ENCODE measurements around the gene CACNA1H.

The CACNA1H gene

DNA sequence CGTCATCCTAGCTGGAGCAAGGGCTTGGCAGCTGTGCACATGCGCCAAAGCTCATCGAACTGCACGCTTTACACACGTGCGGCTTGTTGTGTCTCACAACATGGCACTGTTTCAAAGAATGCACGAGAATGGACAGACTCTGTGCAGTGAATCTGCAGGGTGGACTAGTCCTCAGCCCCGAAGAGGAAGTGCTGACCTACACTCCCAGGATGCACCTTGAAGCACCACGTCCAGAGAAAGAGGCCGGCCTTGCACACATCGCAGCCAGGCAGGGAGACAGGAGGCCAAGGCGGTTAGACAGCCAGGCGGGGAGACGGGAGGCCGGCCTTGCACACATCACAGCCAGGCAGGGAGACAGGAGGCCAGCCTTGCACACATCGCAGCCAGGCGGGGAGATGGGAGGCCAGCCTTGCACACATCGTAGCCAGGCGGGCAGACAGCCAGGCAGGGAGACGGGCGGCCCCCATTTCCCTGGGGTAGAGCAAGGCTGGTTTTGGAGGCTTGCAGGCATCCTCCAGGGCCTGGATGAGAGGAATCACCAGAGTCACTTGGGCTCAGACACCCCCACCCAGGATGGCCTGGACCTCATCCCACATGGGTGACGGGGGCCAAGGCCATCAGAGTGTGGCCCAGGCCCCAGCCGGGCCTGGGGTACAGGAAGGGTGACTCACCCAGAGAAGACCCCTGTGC, 9.0 kb upstream of the CACNA1H start:
- no peak for DNase-seq (ENCODE audit: low read depth)

DNA sequence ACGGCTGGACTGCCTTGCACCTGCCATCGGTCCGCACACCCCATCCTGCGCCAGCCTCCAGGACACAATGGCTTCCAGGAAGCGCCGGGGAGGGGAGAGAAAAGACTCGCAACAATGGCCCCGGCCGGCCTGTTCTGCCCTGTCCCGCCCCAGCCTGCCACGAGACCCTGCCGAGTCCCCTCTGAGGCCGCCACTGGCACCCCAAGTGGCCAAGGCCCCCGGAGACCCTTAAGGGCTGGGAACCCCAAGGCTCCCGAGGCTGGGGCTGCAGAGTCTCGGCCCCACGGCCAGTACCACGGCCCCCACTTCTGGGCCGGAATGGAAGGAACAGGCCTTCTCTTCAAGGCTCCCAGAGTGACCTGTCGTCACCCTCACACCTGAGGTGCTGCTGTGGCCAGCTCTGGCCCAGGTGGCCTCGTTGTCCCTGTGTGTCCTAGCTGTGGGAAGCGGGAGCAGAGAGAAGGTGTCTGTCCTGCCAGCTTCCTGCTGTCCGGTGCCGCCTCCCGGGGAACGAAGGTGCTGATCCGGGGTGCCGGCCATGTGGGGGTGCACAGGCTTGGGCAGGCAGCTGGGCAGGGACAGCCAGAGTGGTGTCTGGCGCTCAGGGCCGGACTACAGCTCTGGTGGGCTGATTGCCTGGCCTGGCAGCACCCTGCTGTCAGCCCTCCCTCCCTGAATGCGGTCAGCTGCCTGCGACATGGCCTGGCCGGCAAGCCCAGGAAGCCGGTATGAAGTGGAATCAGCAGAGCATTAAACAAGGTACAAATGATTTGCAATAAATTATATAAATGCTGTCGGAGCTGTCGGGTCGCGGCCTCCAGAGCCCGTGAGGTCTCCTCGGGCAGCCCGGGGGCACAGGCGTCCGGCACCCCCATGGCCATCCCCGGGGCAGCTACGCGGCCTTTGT, 8.2 kb upstream of the CACNA1H start:
- DNase-seq (ENCODE audit: low read depth): no peak

DNA sequence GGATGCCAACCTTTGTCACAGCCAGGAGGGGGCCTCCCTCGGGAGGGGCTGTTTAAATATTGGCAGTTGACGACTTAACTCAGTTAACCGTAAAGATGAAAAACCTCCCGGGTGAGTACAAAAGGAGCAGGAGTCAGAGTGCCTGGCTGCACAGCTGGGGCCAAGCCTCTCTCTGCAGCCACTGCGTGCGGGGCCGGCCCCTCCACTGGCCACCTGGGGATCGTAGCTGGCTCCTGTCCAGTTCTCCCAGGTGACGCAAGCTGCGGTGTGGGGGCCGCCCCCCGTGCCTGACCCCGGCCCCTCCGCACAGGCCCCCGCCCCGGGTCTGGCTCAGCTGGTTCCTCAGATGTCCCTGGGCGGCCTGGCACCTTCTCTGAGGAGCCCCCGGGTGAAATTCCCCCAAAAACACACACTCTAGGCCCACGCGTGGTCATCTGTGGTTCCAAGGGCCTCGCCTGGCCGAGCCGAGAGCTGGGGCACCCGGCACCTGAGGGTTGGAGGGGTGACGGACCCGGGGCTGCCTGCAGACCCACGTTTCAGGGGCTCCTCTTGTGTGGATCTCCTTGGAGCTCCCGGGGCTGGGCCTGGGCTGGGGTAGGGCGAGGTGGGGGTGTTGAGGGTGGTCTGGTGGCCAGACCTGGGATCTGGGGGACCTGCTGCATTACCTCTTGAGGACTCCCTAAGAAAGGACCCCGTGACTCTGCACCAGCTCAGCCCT, 7.4 kb upstream of the CACNA1H start:
- no peak for DNase-seq (ENCODE audit: low read depth)

DNA sequence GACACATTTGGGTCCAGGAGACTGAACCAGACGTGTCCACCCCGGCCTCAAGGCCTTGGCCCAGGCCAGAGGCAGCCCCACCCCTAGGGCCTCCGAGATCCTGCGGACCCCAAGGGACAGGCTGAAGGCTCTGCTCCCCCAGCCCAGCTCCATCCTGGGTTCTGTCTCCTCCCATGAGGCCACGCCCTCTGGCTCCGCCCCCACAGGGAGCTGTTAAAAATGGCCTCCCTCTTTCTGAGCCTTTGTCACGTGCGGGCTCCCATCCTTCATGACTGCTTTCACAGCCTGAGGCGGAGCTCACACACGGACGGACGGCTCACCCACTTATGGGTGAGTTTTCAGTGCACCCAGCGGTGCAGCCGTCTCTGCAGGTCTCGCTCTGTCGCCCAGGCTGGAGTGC, 6.5 kb upstream of the CACNA1H start:
- no peak for DNase-seq (ENCODE audit: low read depth)

DNA sequence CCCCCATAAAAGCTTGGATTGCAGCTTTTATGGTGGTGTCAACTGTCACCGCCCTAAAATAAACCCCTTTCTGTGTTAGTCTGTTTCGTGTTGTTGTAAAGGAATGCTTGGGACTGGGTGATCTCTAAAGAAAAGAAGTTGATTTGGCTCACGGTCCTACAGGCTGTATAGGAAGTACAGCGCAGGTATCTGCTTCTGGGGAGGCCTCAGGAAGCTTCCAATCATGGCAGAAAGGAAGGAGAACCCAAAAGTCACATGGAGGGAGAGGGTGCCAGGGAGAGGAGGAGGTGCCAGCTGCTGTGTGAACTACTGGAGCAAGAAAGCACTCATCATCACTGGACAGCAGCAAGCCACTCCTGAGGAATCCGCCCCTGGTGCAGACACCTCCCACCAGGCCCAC, 5.9 kb upstream of the CACNA1H start:
- DNase-seq (ENCODE audit: low read depth): no peak

DNA sequence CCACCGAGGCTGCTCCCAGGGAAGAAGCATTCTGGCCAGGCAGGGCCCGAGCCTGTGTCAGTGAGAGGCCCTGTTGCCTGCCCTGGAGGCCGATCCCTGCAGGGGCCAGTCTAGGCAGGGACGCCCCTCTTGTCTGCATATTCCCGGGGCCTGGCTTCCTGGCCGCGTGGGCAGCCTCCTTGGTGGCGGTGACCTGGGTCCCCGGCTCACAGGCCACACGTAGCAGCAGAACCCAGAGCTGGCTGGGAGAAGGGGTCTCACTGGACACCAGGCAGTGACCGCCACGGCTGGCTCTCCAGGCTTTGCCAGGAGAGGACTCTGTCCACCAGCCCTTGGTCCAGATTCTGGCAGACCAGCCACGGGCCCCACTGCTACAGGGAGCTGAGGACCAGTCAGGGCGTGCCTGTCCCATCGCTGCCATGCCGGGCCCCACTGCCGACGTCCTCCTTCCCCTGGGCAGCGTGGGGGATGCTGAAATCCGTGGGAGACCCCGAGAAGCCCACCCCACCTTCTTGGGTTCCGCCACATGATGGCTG, 3.7 kb upstream of the CACNA1H start:
- no peak for DNase-seq (ENCODE audit: low read depth)

- DNase-seq (ENCODE audit: low read depth): peak; percentile 42
These were observed 2.4 kb upstream of the CACNA1H start for GRCh38 chr16:1150511-1150982.

GRCh38 chr16:1151424-1152122, 1.3 kb upstream of the CACNA1H start:
- no peak for DNase-seq (ENCODE audit: low read depth)

GRCh38 chr16:1152123-1152638, 725 bp upstream of the CACNA1H start:
- peak; percentile 36 for DNase-seq (ENCODE audit: low read depth)

- no peak for DNase-seq (ENCODE audit: low read depth)
These were observed 714 bp downstream of the CACNA1H start for GRCh38 chr16:1153480-1154160.

DNA sequence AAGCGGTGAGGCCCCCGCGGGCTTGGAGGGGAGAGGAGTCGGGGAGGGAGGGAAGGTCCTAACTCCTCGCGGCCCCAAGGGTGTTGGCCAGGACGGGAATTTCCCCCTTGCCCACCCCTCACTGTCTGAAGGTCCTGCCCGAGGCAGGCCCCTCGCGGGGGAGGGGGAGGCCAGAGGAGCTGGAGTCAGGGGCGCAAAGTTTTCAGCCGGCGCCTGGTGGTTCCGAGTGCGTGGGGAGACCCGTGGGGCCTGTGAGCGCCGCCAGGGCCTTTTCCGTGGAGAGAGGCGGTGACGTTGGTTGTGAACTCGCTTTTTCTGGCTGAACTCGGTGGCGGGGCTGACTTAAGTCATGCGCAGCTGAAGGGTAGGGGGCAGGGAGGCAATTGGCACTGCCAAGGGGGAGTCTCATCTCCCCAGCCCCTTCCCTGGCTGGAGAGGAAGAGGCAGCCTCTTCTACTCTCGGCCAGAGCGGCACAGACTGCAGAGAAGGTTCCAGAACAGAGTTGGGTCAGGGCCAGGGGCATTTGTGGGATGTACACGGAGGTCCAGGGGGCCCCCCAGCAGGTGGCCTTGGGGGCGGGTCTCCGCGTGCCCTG, 1.5 kb downstream of the CACNA1H start:
- no peak for DNase-seq (ENCODE audit: low read depth)

DNA sequence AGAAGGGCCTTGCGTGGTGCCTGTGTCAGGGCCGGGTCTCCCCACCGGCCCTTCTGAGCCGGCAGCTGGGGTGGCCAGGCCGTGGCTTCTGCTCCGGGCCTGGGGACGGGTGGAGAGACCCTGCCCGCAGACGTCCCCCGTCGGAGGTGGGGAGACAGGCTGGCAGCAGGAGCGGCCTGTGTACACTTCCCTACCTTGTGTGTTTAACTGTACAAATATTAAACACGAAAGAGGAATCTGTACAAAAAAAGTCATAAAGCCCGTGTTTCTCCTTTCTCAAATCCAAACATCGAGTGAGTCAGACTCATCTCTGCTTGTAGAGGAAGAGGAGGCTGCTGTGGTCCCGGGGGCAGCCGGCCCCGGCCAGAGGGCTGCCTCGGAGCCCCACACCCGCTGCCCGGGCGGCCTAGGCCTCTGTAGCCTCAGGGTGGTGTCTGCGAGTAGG, 2.0 kb downstream of the CACNA1H start:
- no peak for DNase-seq (ENCODE audit: low read depth)

DNA sequence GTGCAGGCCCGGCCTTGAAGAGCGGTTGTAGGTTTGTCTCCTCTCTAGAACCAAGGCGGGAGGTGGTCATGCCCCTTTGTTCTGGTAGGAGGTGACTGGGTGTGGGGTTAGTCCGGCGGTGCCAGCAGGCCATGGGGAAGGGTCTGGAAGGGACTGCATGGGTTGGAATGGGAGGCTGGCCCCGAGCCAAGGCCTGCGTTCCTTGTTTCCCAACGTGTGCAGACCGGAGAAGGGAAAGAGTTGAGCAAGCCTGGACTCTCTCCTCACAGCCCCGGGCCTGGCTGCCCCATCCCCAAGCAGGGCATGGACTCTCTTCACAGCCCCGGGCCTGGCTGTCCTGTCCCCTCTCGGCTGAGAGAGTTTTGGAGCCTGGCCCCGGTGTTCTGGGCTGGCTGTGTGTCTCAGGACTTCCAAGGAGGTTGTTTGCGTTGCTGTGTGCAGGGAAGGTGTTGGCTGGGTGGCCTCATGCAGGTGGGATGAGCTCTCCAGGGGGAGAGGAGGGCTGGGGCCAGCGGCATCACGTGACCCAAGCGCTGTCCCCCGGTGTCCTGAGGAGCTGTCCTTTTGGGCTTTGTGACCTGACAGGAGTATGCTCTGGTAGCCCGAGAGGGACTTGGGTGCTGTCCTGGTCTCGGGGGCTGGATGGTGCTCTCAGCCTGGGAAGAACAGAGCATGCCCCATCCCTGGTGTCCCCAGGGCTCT, 2.6 kb downstream of the CACNA1H start:
- no peak for DNase-seq (ENCODE audit: low read depth)

DNA sequence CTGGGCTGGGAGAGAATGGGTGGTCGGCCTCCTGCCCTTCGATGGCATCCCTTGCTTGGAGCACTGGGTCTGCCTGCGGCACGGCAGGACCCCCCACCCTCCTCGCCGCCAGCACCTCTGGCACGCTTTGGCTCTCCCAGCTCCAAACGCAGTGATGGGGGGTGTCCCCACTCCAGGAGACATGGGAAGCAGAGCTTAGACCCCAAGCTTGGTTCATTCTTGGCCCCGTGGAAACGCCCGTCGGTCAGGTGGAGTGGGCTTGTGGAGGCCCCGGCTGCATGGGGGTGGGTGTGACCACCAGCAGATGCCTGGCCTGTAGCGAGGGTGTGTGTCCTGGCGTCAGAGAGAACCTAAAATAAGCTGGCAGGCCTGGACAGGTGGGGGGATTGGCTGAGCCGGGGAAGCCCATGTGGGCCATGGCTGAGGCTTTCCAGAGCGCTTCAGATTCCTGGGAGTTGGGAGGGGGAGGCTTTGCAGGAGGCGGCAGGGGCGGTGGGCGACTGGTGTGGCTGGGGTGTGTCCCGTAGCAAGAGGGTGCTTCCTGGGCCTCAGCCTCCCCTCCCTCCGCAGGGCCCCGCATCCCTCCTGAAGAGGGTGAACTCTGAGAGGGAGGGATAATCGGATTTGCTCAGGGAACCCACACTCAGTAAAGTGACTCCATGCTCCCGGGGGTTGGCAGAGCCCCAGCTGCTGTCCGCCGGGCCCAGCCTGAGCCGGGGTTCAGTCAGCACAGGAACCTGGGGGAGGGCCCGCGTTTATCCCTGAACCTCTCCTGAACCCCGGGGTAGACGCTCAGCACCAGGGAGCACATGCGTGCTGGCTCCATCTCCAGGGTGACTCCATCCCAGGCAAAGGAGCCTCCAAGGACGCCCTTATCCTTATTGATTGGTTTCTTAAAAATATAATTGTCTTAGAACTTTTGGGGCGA, 3.4 kb downstream of the CACNA1H start:
- no peak for DNase-seq (ENCODE audit: low read depth)

DNA sequence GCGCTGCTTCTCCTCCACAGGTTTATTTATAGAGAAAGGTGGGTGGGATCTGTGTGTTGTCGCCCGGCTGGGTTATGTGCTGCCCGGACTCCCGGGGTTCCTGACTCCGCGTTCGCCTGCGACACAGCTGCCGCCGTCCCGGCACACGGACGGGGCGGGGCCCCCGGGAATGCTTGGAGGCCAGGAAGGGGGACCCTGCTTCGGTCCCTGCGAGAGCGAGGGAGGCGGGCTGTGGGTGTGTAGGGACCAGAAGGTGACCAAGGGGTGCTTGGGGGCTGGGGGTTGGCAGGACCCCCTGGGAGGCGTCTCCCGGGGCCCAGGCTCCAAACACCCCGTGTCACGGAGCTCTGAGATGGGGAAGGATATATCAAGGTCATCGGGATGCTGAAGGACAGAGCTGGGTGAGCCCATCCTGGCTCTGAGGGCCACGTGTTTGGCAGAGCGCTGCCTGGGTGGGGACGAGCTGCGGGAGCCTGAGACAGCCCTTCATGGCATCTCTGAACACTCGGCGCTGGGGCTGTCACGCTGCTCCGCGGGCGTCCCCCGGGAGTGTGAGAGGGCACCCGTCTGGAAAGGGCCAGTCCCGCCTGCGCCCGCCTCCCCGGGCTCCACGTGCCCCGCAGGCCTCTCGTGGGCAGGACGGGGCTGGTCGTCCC, 4.2 kb downstream of the CACNA1H start:
- DNase-seq (ENCODE audit: low read depth): no peak

DNA sequence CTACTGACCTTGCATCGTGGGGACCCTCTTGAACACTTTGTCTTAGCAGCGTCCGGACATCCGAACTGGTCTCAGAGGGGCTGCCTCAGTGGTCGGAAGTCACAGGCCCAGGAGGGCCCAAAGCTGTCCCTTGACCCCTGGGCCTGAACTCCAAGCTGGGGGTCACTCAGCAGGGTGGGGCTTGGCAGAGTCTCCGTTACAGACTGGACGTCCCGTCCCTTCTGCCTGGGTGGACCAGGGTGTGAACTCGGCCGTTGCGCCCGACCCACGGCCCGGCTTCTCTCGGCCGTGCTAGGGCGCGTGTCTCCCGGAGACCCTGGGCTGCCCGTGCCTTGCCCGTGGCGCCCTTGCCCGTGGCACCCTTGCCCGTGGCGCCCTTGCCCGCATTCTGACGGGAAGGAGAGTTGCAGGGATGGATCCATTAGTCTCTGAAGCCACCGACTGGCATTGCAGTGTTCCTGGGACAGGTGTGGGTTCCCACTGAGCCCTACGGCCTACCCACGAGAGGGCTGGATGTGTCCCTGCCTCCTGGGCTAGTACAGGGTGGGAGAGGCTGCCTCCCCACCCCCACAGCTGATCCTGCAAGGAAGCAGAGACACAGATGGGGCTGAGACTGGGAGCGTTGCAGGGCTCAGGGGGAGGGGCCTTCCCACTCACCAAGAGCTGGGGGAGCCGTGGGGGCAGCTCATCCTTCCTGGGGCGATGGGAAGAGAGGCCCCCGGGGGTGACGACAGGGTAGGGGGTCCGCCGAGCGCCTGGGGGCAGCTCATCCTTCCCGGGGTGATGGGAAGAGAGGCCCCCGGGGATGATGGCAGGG, 4.9 kb downstream of the CACNA1H start:
- no peak for DNase-seq (ENCODE audit: low read depth)
